ENCODE data around the gene CLECL1. TPM values are rescaled to one million over a fixed set of nuclear protein-coding genes. Genes with fewer than 3 reads are reported as not detected.

CLECL1 gene
- total and polyA plus RNA-seq, 9 of the 15 experiments (the other 6 are each of a cell fraction or from before 2014, with no cell fraction given), result 0.13 to 0.25 TPM; not detected in 7

GRCh38 chr12:9673404-9674225 lies 59.3 kb downstream of the CLECL1 start (continued):
- no peak for TF ChIP-seq HMBOX1 (IDR thresholded peaks at IDR 0.05)
- TF ChIP-seq FOSL1 (tag; conservative IDR thresholded peaks at IDR 0.05), result peak; percentile 86
- no peak for TF ChIP-seq TOE1 (IDR thresholded peaks at IDR 0.05; ENCODE audit: borderline replicate concordance)
- no peak for TF ChIP-seq TOE1 (CRISPR knock-in tag; IDR thresholded peaks at IDR 0.05; ENCODE audit: borderline replicate concordance, low read depth)
- no peak for TF ChIP-seq FOXK1 (CRISPR knock-in tag; IDR thresholded peaks at IDR 0.05; ENCODE audit: borderline replicate concordance)
- TF ChIP-seq ZNF41 (CRISPR knock-in tag; conservative IDR thresholded peaks at IDR 0.05), result no peak
- TF ChIP-seq HDAC2 (IDR thresholded peaks at IDR 0.05), result peak; percentile 62; the same call in 1 of the 2 replicates
- TF ChIP-seq MEIS2 (IDR thresholded peaks at IDR 0.05; ENCODE audit: partially characterized antibody), result no peak
- TF ChIP-seq HOXB6 (CRISPR knock-in tag; IDR thresholded peaks at IDR 0.05; ENCODE audit: borderline replicate concordance), result no peak
- TF ChIP-seq ZNF655 (CRISPR knock-in tag; IDR thresholded peaks at IDR 0.05), result no peak
- TF ChIP-seq PPARD (CRISPR knock-in tag; IDR thresholded peaks at IDR 0.05), result no peak
- TF ChIP-seq RBM34 (IDR thresholded peaks at IDR 0.05; ENCODE audit: borderline replicate concordance, insufficient read depth, low read length), result no peak
- peak; percentile 77 for TF ChIP-seq NFIC (IDR thresholded peaks at IDR 0.05)
- no peak for TF ChIP-seq CAMTA2 (CRISPR knock-in tag; conservative IDR thresholded peaks at IDR 0.05)
- TF ChIP-seq L3MBTL2 (IDR thresholded peaks at IDR 0.05), result no peak
- TF ChIP-seq MEF2D (tag; conservative IDR thresholded peaks at IDR 0.05; ENCODE audit: low read depth), result no peak
- TF ChIP-seq MCM5 (IDR thresholded peaks at IDR 0.05; ENCODE audit: low read depth), result no peak
- peak; percentile 71 for TF ChIP-seq JUND (IDR thresholded peaks at IDR 0.05; ENCODE audit: borderline replicate concordance, low read depth, low read length)
- peak; percentile 66; the same call in 2 of the 3 replicates for TF ChIP-seq JUND (tag; IDR thresholded peaks at IDR 0.05; ENCODE audit: borderline replicate concordance, low read depth, low read length)
- no peak for TF ChIP-seq NONO (IDR thresholded peaks at IDR 0.05; ENCODE audit: low read depth in 2 of 2, low read length in 1 of 2)
- 0 out of 4 replicates have a peak, but pooled peaks of 1 of the 2 experiments have one; percentile 25 for TF ChIP-seq UBTF (IDR thresholded peaks at IDR 0.05; ENCODE audit: borderline replicate concordance in 1 of 2, low read depth in 2 of 2, low read length in 2 of 2)
- no peak for TF ChIP-seq CCAR2 (IDR thresholded peaks at IDR 0.05; ENCODE audit: low read depth, low read length)
- TF ChIP-seq POLR3A (IDR thresholded peaks at IDR 0.05; ENCODE audit: borderline replicate concordance, extremely low read depth, insufficient read depth, insufficient read length), result no peak
- no peak for TF ChIP-seq HMG20B (CRISPR knock-in tag; IDR thresholded peaks at IDR 0.05)
- TF ChIP-seq PHTF2 (CRISPR knock-in tag; IDR thresholded peaks at IDR 0.05), result no peak
